Mucosa of rectum (tissue), 2 donors: ENCODE measurements around the gene COL4A2.

Experiments
- H3K27ac ChIP-seq, 2 donors: one replicate each; pipeline ENCODE4 v1.7.0; 2013; ENCODE audit warnings: inconsistent platforms in 2 of 2, low read depth in 2 of 2, low read length in 2 of 2
- H3K27me3 ChIP-seq, 2 donors: one replicate each; pipeline ENCODE4 v1.7.0; 2013; ENCODE audit warnings: low read length in 2 of 2; ENCODE audit not compliant: control insufficient read depth in 2 of 2, insufficient read depth in 2 of 2
- H3K36me3 ChIP-seq, 2 donors: one replicate each; pipeline ENCODE4 v1.7.0; 2013; ENCODE audit warnings: low read length in 2 of 2; ENCODE audit not compliant: control insufficient read depth in 2 of 2, insufficient read depth in 2 of 2
- H3K4me1 ChIP-seq, 2 donors: one replicate each; pipeline ENCODE4 v1.7.0; 2013; ENCODE audit warnings: low read length in 2 of 2, mild to moderate bottlenecking in 1 of 2; ENCODE audit not compliant: control insufficient read depth in 2 of 2, insufficient read depth in 2 of 2
- H3K4me3 ChIP-seq, 2 donors: one replicate each; pipeline ENCODE4 v1.7.0; 2013; ENCODE audit warnings: low read length in 2 of 2
- H3K9ac ChIP-seq, 2 donors: one replicate each; pipeline ENCODE4 v1.7.0; 2013; ENCODE audit warnings: low read length in 2 of 2, low read depth in 1 of 2, mild to moderate bottlenecking in 1 of 2
- H3K9me3 ChIP-seq, 2 donors: one replicate each; pipeline ENCODE4 v1.7.0; 2013; ENCODE audit warnings: low read length in 2 of 2; ENCODE audit not compliant: control insufficient read depth in 2 of 2
- donor health status: healthy.
- donor health status: Normal muscosa, but diverticular disease.

The COL4A2 gene

GRCh38 chr13:110397436-110398115 is 90.5 kb downstream of the COL4A2 start:
- no peaks in the 10 kb centered on the region for H3K9me3 ChIP-seq
- peak overlapping the region; percentile 83 to 89 for H3K27ac ChIP-seq
- H3K4me3 ChIP-seq: peak overlapping the region in 1 of 2 donors; percentile 4
- H3K36me3 ChIP-seq: no peaks in the 10 kb centered on the region
- no peaks in the 10 kb centered on the region for H3K27me3 ChIP-seq
- H3K4me1 ChIP-seq: peaks cover 0 to 3% of the 10 kb centered on the region in 2 donors
- peak overlapping the region; percentile 17 to 23 for H3K9ac ChIP-seq

DNA sequence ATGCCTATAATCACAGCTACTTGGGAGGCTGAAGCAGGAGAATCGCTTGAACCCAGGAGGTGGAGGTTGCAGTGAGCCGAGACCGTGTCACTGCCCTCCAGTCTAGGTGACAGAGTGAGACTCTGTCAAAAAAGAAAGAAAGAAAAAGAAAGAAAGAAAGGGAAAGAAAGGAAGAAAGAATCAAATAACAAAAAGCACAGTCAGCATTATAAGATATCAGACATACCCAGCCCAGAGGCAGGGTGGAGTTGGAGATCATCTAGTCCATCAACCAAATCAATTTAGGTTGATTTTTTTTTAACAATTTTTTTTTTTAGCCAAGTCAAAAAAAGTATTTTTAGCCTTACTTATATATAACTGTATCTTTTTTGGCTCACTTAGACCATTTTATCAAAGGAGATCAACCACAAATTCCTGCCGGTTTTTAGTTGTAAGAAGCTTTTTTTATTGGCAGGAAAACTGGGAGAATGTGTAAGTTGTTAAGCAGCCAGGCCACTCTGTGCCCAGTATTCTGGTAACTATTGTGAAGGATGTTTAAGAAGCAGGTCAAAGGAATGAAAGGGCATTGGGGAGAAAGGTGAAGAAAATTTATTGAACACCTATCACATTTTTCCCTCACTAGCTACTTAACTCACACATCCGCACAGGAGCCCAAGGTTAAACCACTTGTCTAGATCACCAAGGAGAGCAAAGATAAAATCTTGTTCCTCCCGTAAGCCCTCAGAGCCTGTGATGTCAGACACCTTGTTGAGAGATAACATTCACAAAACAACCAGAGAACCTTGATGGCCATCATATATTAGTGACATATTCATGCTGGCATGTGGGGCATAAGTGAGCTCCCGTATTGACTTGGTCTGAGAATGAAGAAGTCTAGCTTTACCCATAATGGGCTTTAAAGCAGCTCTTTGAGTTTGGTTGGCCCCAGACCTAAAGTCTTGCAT is 91.8 kb downstream of the COL4A2 start:
- Histone ChIP-seq H3K36me3 (no peaks in the 10 kb centered on the region), H3K9ac (no peak overlapping the region), H3K4me3 (no peak overlapping the region), H3K27ac (peak overlapping the region; percentile 83 to 89), H3K4me1 (peaks cover 0 to 3% of the 10 kb centered on the region in 2 donors), H3K27me3 (no peaks in the 10 kb centered on the region), H3K9me3 (no peaks in the 10 kb centered on the region)

GRCh38 chr13:110399801-110400200 is 92.7 kb downstream of the COL4A2 start:
- H3K4me3 ChIP-seq: no peak overlapping the region
- peaks cover 0 to 3% of the 10 kb centered on the region in 2 donors for H3K4me1 ChIP-seq
- H3K27me3 ChIP-seq: no peaks in the 10 kb centered on the region
- H3K9me3 ChIP-seq: no peaks in the 10 kb centered on the region
- H3K9ac ChIP-seq: no peak overlapping the region
- no peak overlapping the region for H3K27ac ChIP-seq
- H3K36me3 ChIP-seq: no peaks in the 10 kb centered on the region

- no peaks in the 10 kb centered on the region for H3K27me3 ChIP-seq
- no peak overlapping the region for H3K9ac ChIP-seq
- H3K36me3 ChIP-seq: no peaks in the 10 kb centered on the region
- no peaks in the 10 kb centered on the region for H3K9me3 ChIP-seq
- no peak overlapping the region for H3K4me3 ChIP-seq
- peak overlapping the region; percentile 25 to 30 for H3K27ac ChIP-seq
- H3K4me1 ChIP-seq: peaks cover 0 to 3% of the 10 kb centered on the region in 2 donors
Observed at GRCh38 chr13:110400786-110401533, 93.9 kb downstream of the COL4A2 start.

DNA sequence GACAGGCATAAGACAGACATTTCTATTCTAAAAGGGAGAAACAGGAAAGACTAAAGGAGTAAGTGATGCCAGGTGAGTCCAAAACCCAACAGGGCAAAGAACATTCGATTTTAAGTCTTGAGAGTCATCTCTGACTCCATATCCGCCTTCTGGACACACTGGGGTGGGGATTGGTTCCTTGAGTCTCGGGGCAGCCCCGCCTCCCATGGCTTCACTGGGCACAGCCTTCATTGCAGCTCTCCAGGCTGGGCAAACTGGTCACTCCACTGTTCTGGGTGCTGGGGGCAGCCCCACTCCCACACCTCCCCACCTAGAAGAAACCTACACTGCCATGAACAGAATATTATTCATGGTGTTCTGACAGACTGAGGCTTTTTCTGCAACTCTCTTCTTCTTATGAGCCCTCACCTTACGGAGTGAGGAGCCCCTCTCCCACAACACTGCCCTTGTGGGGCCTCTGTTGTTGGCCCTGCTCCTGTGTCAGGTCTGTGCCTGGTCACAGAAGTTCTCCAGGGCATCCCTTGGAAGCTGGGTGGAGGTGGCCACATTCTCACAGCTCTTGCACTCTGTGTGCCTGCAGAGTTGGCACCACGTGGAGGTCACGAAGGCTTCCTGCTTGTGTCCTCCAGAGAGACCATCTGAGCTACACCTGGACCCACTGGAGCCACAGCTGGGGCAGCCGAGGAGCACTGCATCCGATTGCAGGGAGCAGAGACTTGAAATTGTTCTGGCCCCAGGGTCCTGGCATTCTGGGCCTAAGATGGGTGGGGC is 95.4 kb downstream of the COL4A2 start:
- H3K27me3 ChIP-seq: no peaks in the 10 kb centered on the region
- no peaks in the 10 kb centered on the region for H3K36me3 ChIP-seq
- peaks cover 0 to 3% of the 10 kb centered on the region in 2 donors for H3K4me1 ChIP-seq
- no peak overlapping the region for H3K4me3 ChIP-seq
- no peaks in the 10 kb centered on the region for H3K9me3 ChIP-seq
- H3K9ac ChIP-seq: no peak overlapping the region
- H3K27ac ChIP-seq: no peak overlapping the region

- no peak overlapping the region for H3K27ac ChIP-seq
Observed at GRCh38 chr13:110403315-110403714, 96.2 kb downstream of the COL4A2 start.

DNA sequence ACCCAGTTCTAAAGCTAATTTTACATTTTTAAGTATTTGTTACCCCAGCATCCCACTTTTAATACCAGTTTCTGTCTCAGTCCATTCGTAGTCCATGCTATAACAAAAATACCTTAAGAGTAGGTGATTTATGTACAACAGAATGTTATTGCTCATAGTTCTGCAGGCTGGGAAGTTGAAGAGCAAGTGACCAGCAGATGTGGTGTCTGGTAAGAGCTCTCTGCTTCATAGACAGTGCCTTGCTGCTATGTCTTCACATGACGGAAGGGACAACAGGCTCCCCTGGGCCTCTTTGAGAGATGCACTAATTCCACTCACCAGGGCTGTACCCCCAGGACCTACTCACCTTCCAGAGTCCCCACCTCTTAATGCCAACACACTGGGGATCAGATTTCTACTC is 96.6 kb downstream of the COL4A2 start:
- Histone ChIP-seq H3K4me3 (no peak overlapping the region), H3K9me3 (no peaks in the 10 kb centered on the region), H3K36me3 (no peaks in the 10 kb centered on the region), H3K27ac (no peak overlapping the region), H3K4me1 (no peaks in the 10 kb centered on the region), H3K9ac (no peak overlapping the region), H3K27me3 (no peaks in the 10 kb centered on the region)

More at GRCh38 chr13:110403315-110403714, 96.2 kb downstream of the COL4A2 start:
- H3K9ac ChIP-seq: no peak overlapping the region
- H3K36me3 ChIP-seq: no peaks in the 10 kb centered on the region
- no peaks in the 10 kb centered on the region for H3K9me3 ChIP-seq
- no peak overlapping the region for H3K4me3 ChIP-seq
- H3K27me3 ChIP-seq: no peaks in the 10 kb centered on the region
- no peaks in the 10 kb centered on the region for H3K4me1 ChIP-seq

- H3K27ac ChIP-seq: no peak overlapping the region
- no peaks in the 10 kb centered on the region for H3K4me1 ChIP-seq
- no peaks in the 10 kb centered on the region for H3K36me3 ChIP-seq
- H3K4me3 ChIP-seq: no peak overlapping the region
- H3K27me3 ChIP-seq: no peaks in the 10 kb centered on the region
- no peak overlapping the region for H3K9ac ChIP-seq
- no peaks in the 10 kb centered on the region for H3K9me3 ChIP-seq
Observed at GRCh38 chr13:110404321-110404720, 97.2 kb downstream of the COL4A2 start.

- Histone ChIP-seq H3K9me3 (no peaks in the 10 kb centered on the region), H3K27ac (peak overlapping the region in 1 of 2 donors; percentile 17), H3K4me1 (no peaks in the 10 kb centered on the region)
Observed at GRCh38 chr13:110405597-110406450, 98.7 kb downstream of the COL4A2 start.

More at GRCh38 chr13:110405597-110406450, 98.7 kb downstream of the COL4A2 start:
- Histone ChIP-seq H3K9ac (no peak overlapping the region), H3K36me3 (no peaks in the 10 kb centered on the region), H3K27me3 (peaks cover 0 to 1% of the 10 kb centered on the region in 2 donors), H3K4me3 (no peak overlapping the region)
